NCI-H526 (cell line): ENCODE results near the gene LLGL1.

Experiments used
- DNase-seq, 2 experiments: peaks; one replicate each; lab custom pipeline; 2025; lab: John Stamatoyannopoulos, UW

The LLGL1 gene

DNA sequence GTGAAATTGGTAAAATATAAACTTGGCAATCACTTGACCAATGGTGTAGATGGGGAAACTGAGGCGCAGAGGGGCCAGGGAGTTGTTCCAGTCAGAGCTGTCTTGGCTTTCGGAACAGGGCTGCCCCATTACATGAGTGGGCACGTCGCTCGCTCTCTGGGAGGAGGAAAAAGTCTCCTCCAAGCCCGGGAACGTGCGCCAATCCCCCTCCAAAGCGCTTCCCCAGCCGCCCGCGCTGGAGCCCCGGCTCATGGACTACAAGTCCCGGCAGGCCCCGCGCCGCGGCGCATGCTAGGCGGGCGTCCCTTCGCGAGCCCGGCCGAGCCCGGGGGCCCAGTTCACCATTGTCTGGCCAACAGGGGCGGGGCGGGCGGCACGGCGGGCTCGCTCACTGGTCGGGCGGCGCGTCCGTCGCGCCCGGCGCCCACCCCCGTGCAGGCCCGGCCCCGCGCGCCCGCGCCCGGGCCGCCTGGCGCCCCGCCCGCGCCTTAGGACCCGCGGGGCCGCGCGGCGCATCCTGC, at the start of gene LLGL1:
LLGL1 (plus strand) TSS at position 515 of the 521 bp plus-strand sequence. CDS start 48 bp downstream, outside the sequence.
- DNase-seq = peak; percentile 70 to 95

GRCh38 chr17:18176176-18176575, 49.3 kb upstream of the LLGL1 start:
- no peak for DNase-seq

DNA sequence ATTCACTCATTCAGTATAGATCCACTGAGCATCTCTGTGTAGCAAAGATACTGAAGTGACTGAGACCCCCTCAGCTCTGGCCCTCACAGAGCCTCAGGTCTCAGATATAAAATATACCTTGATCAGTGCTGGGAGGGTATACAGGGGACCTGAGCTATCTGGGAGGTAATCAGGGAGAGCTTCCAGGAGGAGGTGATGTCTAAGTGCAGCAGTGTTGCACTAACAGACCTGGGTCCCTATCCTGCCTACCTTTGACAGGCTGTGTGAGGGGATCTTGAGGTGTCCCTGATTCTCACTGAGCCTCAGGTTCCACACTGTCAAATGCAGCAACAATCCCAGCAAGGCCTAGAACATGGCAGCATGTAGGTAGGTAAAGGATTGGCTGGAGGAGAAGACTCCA, 48.3 kb upstream of the LLGL1 start:
- no peak for DNase-seq

GRCh38 chr17:18177722-18178121, 47.7 kb upstream of the LLGL1 start:
- no peak for DNase-seq

GRCh38 chr17:18179196-18179595, 46.2 kb upstream of the LLGL1 start:
- DNase-seq = no peak

- DNase-seq = no peak
Measured at GRCh38 chr17:18179804-18180203, 45.6 kb upstream of the LLGL1 start.

- no peak for DNase-seq
Measured at GRCh38 chr17:18181358-18181757, 44.1 kb upstream of the LLGL1 start.

DNA sequence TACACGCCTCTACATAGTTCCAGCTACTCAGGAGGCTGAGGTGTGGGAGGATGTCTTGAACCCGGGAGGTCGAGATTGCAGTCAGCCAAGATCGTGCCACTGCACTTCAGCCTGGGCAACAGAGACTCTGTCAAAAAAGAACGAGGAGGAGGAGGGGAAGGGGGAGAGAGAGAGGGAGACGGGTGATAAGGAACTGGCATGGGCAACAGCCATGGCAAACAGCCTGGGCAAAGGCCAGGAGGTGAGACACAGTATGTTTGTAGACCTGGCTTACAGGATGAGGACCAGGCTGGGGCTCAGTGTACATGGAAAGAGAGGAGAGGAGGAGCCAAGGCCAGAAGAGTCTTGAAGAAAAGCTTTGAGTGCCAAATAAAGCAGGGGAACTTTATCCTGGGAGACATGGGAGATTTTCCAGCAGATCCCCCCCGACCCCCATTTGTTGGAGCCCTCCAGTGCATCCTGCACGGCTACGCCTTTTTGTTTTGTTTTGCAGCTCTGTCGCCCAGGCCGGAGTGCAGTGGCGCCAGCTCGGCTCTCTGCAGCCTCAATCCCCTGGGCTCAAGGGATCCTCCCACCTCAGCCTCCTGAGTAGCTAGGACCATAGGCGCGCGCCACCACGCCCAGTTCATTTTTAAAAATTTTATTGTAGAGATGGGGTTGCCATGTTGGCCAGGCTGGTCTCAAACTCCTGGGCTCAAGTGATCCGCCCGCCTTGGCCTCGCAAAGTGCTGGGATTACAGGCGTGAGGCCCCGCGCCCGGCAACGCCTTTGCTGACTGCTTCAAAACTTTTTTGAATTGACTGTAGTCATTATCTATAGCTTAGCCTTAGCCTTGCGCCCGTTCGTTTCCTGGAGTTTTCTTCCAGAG, 43.1 kb upstream of the LLGL1 start:
- DNase-seq = peak in 1 of 2 experiments; percentile 44

- DNase-seq = peak in 1 of 2 experiments; percentile 84
Measured at GRCh38 chr17:18182978-18183333, 42.5 kb upstream of the LLGL1 start.

GRCh38 chr17:18183334-18184142, 41.9 kb upstream of the LLGL1 start, which contains the start of gene ALKBH5:
Gene ALKBH5 (plus strand): TSS chr17:18183828. CDS start chr17:18184244, 416 bp downstream.
- peak; percentile 97 for DNase-seq

- peak in 1 of 2 experiments; percentile 36 for DNase-seq
Measured at GRCh38 chr17:18184143-18185031, 41.0 kb upstream of the LLGL1 start.

DNA sequence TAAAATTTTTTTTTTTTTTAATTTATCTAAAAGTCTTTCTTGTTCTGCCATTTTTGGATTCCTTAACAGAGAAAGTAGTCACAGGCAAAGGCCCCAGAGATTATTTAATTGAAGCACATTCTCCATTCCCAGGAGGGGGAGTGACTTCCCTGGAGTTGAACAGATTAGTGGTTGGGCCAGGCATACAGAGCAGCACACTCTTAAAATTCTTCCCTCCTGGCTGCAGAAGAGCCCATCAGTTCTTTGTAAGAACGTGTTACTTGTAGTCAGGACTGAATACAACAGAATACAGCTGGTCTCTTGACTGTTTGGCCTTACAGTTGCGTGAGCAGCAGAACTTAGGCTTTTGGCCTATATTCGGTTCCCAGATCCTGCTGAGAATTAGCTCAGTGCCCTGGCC, 40.0 kb upstream of the LLGL1 start:
- DNase-seq = no peak

GRCh38 chr17:18185832-18186626, 39.4 kb upstream of the LLGL1 start:
- no peak for DNase-seq

DNA sequence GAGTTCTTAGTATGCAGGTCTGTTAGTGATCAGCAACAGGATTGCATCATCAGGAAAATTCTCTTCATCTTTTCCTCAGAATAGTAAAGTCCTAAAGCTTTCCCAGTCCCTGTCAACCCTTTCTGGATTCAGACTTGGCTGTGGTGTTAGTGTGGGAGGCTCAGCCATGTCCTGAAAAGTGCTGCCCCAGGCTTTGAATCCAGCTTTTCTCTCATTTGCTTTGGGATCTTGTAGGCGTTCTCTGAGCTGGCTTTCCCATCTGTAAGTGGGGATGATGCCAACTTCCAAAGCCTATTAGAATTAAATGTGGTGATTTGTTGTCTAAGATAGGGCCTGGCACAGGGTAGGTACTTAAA, 38.8 kb upstream of the LLGL1 start:
- no peak for DNase-seq

DNA sequence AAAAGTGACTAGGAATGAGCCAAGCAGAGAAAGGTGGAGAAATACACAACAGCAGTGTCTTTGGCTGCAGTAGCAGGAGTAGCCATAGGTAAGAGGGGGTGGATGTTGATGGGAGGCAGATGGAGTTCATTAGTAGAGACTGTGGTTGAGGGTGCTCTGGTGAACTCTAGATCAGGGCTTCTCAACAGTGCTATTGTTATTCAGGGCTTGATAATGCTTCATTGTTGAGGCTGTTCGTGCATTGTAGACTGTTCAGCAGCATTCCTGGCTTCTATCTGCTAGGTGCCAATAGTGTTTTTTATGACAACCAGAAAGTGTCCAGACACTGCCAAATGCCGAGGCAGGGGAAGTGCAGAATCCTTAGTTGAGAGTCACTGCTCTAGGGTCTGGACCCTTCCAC, 38.2 kb upstream of the LLGL1 start:
- DNase-seq = peak in 1 of 2 experiments; percentile 5

DNA sequence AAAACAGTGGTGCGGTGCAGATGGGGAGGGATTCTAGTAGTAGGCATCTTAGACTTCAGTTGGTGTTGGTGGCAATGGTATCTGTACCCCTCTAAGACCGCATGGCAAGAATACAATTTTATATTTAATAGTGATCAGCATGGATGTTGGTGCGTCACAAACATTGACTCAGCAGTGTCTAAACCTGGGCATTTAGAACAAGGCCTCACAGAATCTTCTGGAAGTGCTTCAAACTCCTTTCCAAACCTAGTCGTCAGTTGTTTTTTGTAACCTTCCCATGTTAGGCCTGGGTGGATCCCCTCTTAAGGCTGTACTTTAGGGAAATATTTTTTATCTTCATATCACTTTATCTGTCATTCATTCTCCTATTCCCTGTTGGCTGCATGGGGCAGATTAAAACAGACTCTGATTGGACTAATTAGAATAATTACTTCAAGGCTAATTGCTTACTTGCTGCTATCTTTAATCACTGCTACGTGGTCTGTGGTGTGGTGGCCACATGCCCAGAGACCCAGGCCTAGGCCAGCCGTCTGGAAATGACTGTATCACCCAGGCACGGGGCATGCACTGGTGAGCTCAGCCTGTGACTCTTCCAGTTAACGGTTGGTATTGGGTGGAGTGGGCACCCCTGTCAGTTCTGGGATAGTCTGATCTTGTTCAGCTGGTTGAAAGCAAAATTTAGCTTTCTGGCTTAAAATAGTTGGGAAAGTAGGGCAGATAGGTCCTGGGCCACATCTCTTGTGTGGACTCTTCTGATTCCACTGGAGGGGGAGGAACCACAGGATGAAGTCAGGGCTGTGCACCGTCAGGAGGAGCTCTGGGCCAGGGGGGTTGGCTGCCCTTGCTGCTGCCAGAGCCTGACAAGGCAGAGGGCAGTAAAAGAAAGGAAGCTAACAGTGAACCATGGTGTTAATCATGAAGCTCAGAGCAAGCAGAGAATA, 37.3 kb upstream of the LLGL1 start:
- DNase-seq = no peak

GRCh38 chr17:18190628-18191235, 34.7 kb upstream of the LLGL1 start:
- DNase-seq = no peak

GRCh38 chr17:18191236-18191667, 34.2 kb upstream of the LLGL1 start:
- no peak for DNase-seq

DNA sequence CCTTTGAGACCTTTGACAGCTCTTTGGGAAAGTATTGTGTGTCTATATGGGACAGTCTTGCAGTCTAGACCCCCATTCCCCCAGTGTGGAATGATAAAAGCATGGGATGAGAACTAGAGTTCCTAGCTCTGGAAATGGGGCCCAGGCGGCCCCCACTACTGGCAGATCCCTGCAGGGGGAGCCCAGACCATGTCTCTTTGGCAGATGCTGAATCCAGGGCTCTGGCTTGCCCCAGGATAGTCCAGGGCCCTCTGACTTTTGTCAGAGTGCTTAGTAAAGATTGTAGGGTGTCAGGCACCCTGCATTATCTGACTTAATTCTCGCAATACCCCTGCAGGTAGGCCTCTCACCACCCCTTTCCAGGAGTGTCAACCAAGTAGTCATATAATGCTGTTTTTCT, 33.5 kb upstream of the LLGL1 start:
- DNase-seq = no peak
